GM19372 (cell line): ENCODE measurements around the gene RBM46.
"Not testable (repeated sequence)": the region's sequence is repeated elsewhere in the genome, so short reads cannot be mapped to it uniquely, and the experiment has no call there.

ENCODE experiments used
- ATAC-seq: cut with Tn5 transposase; IDR thresholded peaks from one replicate; pipeline ENCODE4 v1.9.1; 2021; ENCODE audit warnings: mild to moderate bottlenecking, low read depth, moderate library complexity; ENCODE audit not compliant: unreplicated experiment

Gene RBM46

GRCh38 chr4:154836030-154836429 lies 55.0 kb downstream of the RBM46 start:
- ATAC-seq, result no peak

GRCh38 chr4:154836513-154836912 lies 55.4 kb downstream of the RBM46 start:
- no peak for ATAC-seq

DNA sequence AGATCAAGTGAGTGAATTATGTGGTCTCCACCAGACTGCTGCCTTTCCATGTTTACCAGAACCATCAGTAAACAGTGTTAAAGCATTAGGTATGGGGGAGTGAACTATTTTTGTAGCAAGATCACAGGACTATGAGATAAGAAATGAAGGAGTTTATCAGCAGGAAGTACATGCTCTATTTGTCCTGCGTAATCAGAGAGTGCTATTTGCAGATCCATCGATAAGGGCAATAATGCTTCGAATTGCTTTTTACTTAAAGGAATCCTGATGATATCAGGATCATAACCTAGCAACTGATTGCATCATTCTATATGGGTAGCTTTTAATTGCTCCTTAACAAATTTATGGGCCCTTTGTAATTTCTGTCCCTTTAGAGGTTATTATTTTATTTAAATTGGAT lies 57.1 kb downstream of the RBM46 start:
- no peak for ATAC-seq

- no peak for ATAC-seq
These were observed 57.6 kb downstream of the RBM46 start for GRCh38 chr4:154838694-154839093.

- no peak for ATAC-seq
These were observed 73.3 kb downstream of the RBM46 start for GRCh38 chr4:154854362-154854761.

GRCh38 chr4:154858166-154858565 lies 77.1 kb downstream of the RBM46 start:
- no peak for ATAC-seq

- no peak for ATAC-seq
These were observed 87.5 kb downstream of the RBM46 start for GRCh38 chr4:154868414-154869194.

DNA sequence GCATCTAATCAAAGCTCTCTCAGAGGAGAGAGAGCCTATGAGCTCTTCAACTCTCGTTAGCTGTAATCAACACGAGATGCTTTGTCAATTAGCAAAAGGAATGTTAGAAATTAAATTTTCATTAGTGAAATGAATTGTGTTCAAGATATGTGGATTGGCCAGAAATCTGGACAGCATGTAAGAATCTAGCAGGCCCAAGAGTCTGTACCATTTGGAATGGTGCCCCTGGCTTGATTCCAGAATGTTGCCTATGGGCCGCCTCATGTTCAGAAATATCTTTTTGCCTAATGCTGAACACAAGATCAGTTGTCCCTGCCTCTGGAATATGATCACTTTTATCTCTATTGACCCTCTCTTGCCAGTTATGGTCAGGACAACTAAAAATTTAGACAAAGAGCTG lies 88.2 kb downstream of the RBM46 start:
- no peak for ATAC-seq

DNA sequence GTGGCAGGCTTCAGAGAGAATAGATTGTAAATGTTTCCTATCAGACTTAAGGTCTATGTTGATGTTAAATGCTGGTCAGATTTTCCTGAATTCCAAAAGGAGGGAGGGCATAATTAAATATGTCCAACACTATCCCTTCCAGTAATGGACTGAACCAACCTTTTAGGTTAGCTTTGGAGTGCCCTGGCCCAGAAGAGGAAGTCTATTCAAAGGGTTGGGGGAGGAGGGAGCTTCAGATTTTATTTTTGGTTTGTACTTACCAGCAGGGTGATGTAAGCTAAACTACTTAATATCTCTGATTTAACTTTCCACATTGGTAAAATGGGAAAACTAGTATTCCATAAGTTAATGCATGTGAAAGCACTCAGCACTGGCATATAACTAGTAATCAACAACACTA lies 91.1 kb downstream of the RBM46 start:
- ATAC-seq, result no peak

- ATAC-seq, result not testable (repeated sequence)
These were observed 93.0 kb downstream of the RBM46 start for GRCh38 chr4:154874049-154874448.

DNA sequence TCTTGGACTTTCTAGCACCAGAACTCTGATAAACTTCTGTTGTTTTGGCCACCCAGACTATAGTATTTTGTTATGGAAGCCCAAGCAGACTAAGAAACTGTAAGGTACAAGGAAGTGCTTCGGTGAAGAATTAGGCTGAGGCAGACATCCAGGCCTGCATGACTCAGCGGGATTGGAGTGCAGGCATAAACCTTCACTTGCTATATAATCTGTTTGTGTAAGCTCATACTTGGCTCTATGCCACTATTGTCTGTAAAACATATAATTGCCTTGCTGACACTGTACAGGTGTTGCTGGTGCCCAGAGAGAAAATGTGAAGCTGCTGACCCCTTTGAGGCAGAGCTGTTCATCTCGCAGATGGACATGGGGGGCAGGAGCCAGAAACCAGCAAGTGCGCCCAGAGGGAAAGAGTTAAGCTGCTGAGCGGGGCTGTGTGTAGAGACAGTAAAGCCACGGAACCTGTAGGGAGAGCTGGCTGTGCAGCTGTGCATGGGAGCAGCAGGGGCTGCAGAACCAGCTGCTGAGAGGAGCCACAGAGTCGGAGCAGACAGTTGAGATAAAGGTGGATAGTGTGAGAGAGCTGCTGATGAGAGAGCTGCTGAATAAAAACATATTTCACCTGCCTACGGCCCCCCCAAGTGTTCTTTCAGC lies 96.2 kb downstream of the RBM46 start:
- ATAC-seq, result no peak
